ENCODE data around the gene PLPPR3.
"Not testable (repeated sequence)": the region's sequence is repeated elsewhere in the genome, so short reads cannot be mapped to it uniquely, and the experiment has no call there.

The PLPPR3 gene

GRCh38 chr19:853014-853585, 31.3 kb upstream of the PLPPR3 start:
- TF ChIP-seq CTCF (conservative IDR thresholded peaks at IDR 0.05; ENCODE audit: low read depth, low read length), result no peak
- no peak overlapping the region for H3K4me3 ChIP-seq (ENCODE audit: low read length)
- DNase-seq (ENCODE audit: low read depth), result no peak

- no peak within 1 kb of the TSS for H3K4me3 ChIP-seq (ENCODE audit: low read length)
- DNase-seq (ENCODE audit: low read depth), result no peak
- no peak for TF ChIP-seq CTCF (conservative IDR thresholded peaks at IDR 0.05; ENCODE audit: low read depth, low read length)
These were observed 30.6 kb upstream of the PLPPR3 start, which contains the start of gene ELANE for GRCh38 chr19:852136-853013. ELANE (plus strand) TSS chr19:852303; CDS start chr19:852329, 26 bp downstream.

- DNase-seq (ENCODE audit: low read depth), result no peak
- H3K4me3 ChIP-seq (ENCODE audit: low read length), result no peak overlapping the region
- TF ChIP-seq CTCF (conservative IDR thresholded peaks at IDR 0.05; ENCODE audit: low read depth, low read length), result no peak
These were observed 29.2 kb upstream of the PLPPR3 start for GRCh38 chr19:850979-851335.

GRCh38 chr19:850221-850978, 28.6 kb upstream of the PLPPR3 start:
- no peak overlapping the region for H3K4me3 ChIP-seq (ENCODE audit: low read length)
- no peak for TF ChIP-seq CTCF (conservative IDR thresholded peaks at IDR 0.05; ENCODE audit: low read depth, low read length)
- DNase-seq (ENCODE audit: low read depth), result no peak

- H3K4me3 ChIP-seq (ENCODE audit: low read length); DNase-seq (ENCODE audit: low read depth): not testable (repeated sequence)
These were observed 27.4 kb upstream of the PLPPR3 start for GRCh38 chr19:849195-849594.

- no peak for TF ChIP-seq CTCF (conservative IDR thresholded peaks at IDR 0.05; ENCODE audit: low read depth, low read length)
- H3K4me3 ChIP-seq (ENCODE audit: low read length), result no peak overlapping the region
- no peak for DNase-seq (ENCODE audit: low read depth)
These were observed 26.7 kb upstream of the PLPPR3 start for GRCh38 chr19:848386-848921.
